Dendritic cell treated with granulocyte-macrophage colony-stimulating factor and Interleukin-4, amounts not matched to agents 40 ng/mL and 50 ng/mL, for 4 days (primary cell): Measurements from ENCODE around the gene PDLIM5.

ENCODE experiments used
- H3K27ac Mint-ChIP-seq: one replicate; pipeline ENCODE4 v1.8.0; 2022; ENCODE audit warnings: mild to moderate bottlenecking, mixed read lengths
- H3K27me3 Mint-ChIP-seq: one replicate; pipeline ENCODE4 v1.8.0; 2022; ENCODE audit warnings: mild to moderate bottlenecking, mixed read lengths
- H3K36me3 Mint-ChIP-seq: one replicate; pipeline ENCODE4 v1.8.0; 2022; ENCODE audit warnings: low read depth, mixed read lengths
- H3K4me1 Mint-ChIP-seq: one replicate; pipeline ENCODE4 v1.8.0; 2022; ENCODE audit warnings: low read depth, mixed read lengths
- H3K4me3 Mint-ChIP-seq: one replicate; pipeline ENCODE4 v1.8.0; 2022; ENCODE audit warnings: mild to moderate bottlenecking, moderate library complexity, mixed read lengths
- H3K9me3 Mint-ChIP-seq: one replicate; pipeline ENCODE4 v1.8.0; 2022; ENCODE audit warnings: mixed read lengths
- intact Hi-C: fragments of 100-400 bp; cut with micrococcal nuclease; formaldehyde crosslinking; loops from one replicate; pipeline ENCODE4 v1.15.0; 2022

PDLIM5 gene

GRCh38 chr4:94523033-94523580 is 71.4 kb downstream of the PDLIM5 start:
- intact Hi-C loops, result no loop called here
- Mint-ChIP-seq H3K4me1 (peaks cover 39% of the 10 kb centered on the region), H3K4me3 (no peak overlapping the region), H3K27me3 (no peaks in the 10 kb centered on the region), H3K9me3 (no peaks in the 10 kb centered on the region), H3K27ac (peak overlapping the region; percentile 73), H3K36me3 (peaks cover 4% of the 10 kb centered on the region)

- peaks cover 7% of the 10 kb centered on the region for H3K36me3 Mint-ChIP-seq
- intact Hi-C loops, result no loop called here
- H3K27me3 Mint-ChIP-seq, result no peaks in the 10 kb centered on the region
- H3K4me3 Mint-ChIP-seq, result no peak overlapping the region
- H3K9me3 Mint-ChIP-seq, result no peaks in the 10 kb centered on the region
- H3K27ac Mint-ChIP-seq, result no peak overlapping the region
- H3K4me1 Mint-ChIP-seq, result peaks cover 37% of the 10 kb centered on the region
Observed at GRCh38 chr4:94523617-94524016, 71.9 kb downstream of the PDLIM5 start.

- H3K27ac Mint-ChIP-seq, result no peak overlapping the region
- H3K27me3 Mint-ChIP-seq, result no peaks in the 10 kb centered on the region
- H3K9me3 Mint-ChIP-seq, result no peaks in the 10 kb centered on the region
- H3K4me1 Mint-ChIP-seq, result peaks cover 11% of the 10 kb centered on the region
- H3K36me3 Mint-ChIP-seq, result peaks cover 7% of the 10 kb centered on the region
- intact Hi-C loops, result no loop called here
- H3K4me3 Mint-ChIP-seq, result no peak overlapping the region
Observed at GRCh38 chr4:94525993-94526728, 74.4 kb downstream of the PDLIM5 start.

GRCh38 chr4:94527556-94528233 is 76.0 kb downstream of the PDLIM5 start:
- Mint-ChIP-seq H3K4me3 (no peak overlapping the region), H3K4me1 (peaks cover 4% of the 10 kb centered on the region), H3K36me3 (peaks cover 7% of the 10 kb centered on the region), H3K27ac (no peak overlapping the region), H3K27me3 (no peaks in the 10 kb centered on the region), H3K9me3 (no peaks in the 10 kb centered on the region)
- intact Hi-C loops, result no loop called here

GRCh38 chr4:94528792-94529451 is 77.2 kb downstream of the PDLIM5 start:
- no peak overlapping the region for H3K4me3 Mint-ChIP-seq
- no peak overlapping the region for H3K27ac Mint-ChIP-seq
- no peaks in the 10 kb centered on the region for H3K9me3 Mint-ChIP-seq
- H3K27me3 Mint-ChIP-seq, result no peaks in the 10 kb centered on the region
- H3K4me1 Mint-ChIP-seq, result peaks cover 6% of the 10 kb centered on the region
- intact Hi-C loops, result no loop called here
- H3K36me3 Mint-ChIP-seq, result peaks cover 7% of the 10 kb centered on the region

GRCh38 chr4:94530073-94530472 is 78.3 kb downstream of the PDLIM5 start:
- Mint-ChIP-seq H3K9me3 (no peaks in the 10 kb centered on the region), H3K4me3 (no peak overlapping the region), H3K4me1 (peaks cover 12% of the 10 kb centered on the region), H3K27ac (no peak overlapping the region), H3K36me3 (peaks cover 7% of the 10 kb centered on the region), H3K27me3 (no peaks in the 10 kb centered on the region)
- intact Hi-C loops, result no loop called here

- H3K4me3 Mint-ChIP-seq, result no peak overlapping the region
- H3K4me1 Mint-ChIP-seq, result peaks cover 23% of the 10 kb centered on the region
- H3K36me3 Mint-ChIP-seq, result peaks cover 7% of the 10 kb centered on the region
- no peaks in the 10 kb centered on the region for H3K27me3 Mint-ChIP-seq
- intact Hi-C loops, result no loop called here
- no peak overlapping the region for H3K27ac Mint-ChIP-seq
- H3K9me3 Mint-ChIP-seq, result no peaks in the 10 kb centered on the region
Observed at GRCh38 chr4:94531991-94532789, 80.4 kb downstream of the PDLIM5 start.

- H3K27ac Mint-ChIP-seq, result no peak overlapping the region
- H3K4me1 Mint-ChIP-seq, result peaks cover 23% of the 10 kb centered on the region
- intact Hi-C loops, result no loop called here
- H3K9me3 Mint-ChIP-seq, result no peaks in the 10 kb centered on the region
- H3K36me3 Mint-ChIP-seq, result no peaks in the 10 kb centered on the region
- no peak overlapping the region for H3K4me3 Mint-ChIP-seq
- H3K27me3 Mint-ChIP-seq, result no peaks in the 10 kb centered on the region
Observed at GRCh38 chr4:94533405-94534223, 81.9 kb downstream of the PDLIM5 start.

GRCh38 chr4:94534401-94535312 is 82.9 kb downstream of the PDLIM5 start:
- Mint-ChIP-seq H3K27me3 (no peaks in the 10 kb centered on the region), H3K4me3 (no peak overlapping the region), H3K36me3 (no peaks in the 10 kb centered on the region), H3K27ac (peak overlapping the region; percentile 22), H3K9me3 (no peaks in the 10 kb centered on the region), H3K4me1 (peaks cover 23% of the 10 kb centered on the region)
- intact Hi-C loops, result no loop called here

GRCh38 chr4:94536049-94536448 is 84.3 kb downstream of the PDLIM5 start:
- Mint-ChIP-seq H3K4me1 (peaks cover 30% of the 10 kb centered on the region), H3K9me3 (no peaks in the 10 kb centered on the region), H3K4me3 (no peak overlapping the region), H3K27me3 (no peaks in the 10 kb centered on the region), H3K27ac (no peak overlapping the region), H3K36me3 (no peaks in the 10 kb centered on the region)
- intact Hi-C loops, result no loop called here

- Mint-ChIP-seq H3K27ac (no peak overlapping the region), H3K4me1 (peaks cover 30% of the 10 kb centered on the region), H3K4me3 (no peak overlapping the region), H3K36me3 (peaks cover 6% of the 10 kb centered on the region), H3K9me3 (no peaks in the 10 kb centered on the region), H3K27me3 (no peaks in the 10 kb centered on the region)
- intact Hi-C loops, result no loop called here
Observed at GRCh38 chr4:94536649-94537469, 85.1 kb downstream of the PDLIM5 start.
